ENCODE data around the gene PFKM.

PFKM gene

DNA sequence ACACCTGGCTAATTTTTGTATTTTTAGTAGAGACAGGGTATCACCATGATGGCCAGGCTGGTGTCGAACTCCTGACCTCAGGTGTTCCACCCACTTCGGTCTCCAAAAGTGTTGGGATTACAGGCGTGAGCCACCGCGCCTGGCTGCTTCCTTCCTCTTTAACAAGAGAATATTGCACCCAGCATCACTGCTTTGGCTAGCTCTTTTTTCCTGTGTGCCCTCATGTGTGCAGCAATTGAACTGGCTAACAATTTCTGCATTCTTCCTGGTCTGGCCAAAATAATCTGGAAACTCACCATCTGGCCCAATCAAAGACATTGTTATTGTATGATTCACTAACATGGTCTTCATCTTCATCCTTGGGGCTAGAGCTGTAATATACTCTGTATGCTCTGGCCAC lies 40.9 kb downstream of the PFKM start:
- no peak for DNase-seq

DNA sequence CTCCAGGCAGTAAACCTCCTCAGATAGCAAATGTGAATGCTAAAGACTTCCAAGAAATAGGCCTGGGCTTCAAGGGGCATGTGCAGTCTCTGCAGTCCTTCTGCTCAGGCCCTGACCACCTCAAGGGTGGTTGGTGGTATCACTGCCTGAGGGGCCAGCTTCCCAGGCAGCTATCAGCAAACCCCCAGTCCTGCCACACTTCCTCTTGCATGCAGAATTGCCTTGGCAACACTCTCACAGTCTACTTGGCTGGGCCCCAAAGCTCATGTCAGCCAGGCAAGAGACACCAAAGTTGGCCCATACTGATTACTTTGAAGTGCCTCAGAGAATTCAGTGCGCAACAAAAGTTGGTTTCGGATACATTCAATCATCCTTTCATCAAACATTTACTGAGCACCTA lies 41.6 kb downstream of the PFKM start:
- DNase-seq: no peak

DNA sequence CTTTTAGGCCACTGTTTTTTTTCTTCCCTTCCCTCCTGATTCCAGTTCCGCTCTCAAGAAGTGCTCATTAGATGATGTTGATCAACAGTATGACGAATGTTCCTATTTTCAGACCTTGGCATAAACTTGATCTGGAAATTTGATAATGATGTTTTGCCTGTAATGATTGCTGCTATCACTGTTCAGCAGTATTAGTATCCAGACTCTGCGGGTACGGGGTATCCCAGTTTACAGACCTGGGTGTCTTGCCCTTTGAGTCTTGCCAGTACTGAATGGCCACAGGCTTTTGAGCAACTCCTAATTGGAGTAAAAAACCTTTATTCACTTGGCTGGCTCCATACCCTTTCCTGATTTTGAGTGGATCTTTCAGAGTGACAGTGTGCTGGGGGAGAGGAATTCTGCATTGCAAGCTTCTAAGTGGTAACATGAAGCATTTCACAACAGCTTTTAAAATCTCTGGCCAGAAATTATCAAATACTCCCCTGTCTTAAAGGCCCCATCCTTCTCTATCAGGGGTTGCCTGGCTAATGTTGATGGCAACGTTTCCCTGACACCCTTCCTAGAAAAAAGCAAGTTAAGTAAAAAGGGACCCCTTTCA lies 44.1 kb downstream of the PFKM start:
- no peak for DNase-seq

DNA sequence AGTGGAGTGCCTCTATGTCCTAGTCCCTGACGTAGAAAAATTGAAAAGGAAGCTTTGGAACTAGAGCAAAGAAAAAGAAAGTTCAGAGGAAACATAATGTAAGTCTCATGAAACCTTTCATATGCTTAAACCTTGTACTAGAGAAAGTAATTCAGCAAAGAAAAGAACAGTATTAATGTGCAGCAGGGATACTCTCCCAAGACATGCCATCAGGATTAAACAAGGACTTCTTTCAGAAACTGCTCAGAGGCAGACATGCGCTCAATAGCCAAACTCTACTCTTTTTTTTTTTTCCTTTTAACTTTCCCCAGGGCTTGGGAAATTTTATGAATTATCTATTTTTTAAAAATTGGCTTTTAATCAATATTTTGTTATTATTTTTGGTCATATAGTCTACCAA lies 45.3 kb downstream of the PFKM start:
- no peak for DNase-seq

DNA sequence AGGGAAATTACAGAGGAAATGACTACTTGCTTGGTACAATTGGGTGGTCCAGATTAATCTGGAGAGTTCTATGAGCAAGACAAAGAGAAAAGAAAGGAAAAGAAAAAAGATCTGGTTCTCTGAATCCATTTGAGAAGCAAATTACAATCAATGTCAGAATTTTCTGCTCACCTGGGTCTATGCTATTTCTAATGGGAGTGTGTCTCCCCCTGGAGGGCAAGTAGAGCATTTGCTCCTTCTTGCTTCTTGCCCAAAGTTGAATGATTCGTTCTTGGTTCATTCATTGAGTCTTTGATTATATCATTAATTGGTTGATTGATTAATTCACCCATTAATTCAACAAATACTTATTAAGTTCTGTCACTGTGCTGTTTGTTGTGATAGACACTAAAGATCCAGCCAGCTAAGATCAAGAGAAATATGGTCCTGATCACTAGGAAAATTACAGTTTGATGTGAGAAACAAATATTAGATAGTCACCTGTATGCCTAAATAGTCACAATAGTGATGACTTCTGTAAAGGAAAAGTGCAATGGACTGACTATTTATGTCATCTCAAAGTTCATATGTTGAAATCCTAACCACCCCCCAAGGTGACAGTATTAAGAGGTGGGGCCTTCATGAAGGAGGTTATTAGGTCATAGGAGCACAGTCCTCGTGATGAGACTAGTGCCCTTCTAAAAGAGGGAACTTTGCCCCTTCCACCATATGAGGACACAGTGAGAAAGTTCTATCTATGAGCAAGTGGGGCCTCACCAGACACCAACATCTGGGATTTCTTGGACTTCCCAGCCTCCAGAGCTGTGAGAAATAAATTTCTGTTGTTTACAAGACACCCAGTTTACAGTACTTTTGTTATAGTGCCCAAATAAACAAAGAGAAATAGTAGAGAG lies 46.2 kb downstream of the PFKM start:
- no peak for DNase-seq

DNA sequence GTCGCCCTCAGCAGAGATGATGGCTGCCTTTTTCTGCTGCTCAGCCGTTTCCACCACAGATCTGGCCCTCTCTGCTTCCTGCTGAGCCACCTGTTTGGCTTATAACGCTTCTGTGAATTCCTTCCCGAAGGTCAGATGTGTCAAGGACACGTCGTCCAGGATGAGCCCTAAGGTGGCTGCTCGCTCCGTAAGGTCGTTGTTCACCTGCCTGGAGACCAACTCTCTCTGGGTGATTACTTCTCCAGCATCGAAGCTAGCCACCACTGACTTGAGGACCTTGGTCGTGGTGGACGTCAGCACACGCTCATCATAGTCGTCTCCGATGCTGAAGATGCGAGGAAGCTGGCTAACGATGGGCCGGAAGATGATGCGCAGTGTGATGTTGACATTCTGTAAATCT lies 49.8 kb downstream of the PFKM start:
- no peak for DNase-seq

DNA sequence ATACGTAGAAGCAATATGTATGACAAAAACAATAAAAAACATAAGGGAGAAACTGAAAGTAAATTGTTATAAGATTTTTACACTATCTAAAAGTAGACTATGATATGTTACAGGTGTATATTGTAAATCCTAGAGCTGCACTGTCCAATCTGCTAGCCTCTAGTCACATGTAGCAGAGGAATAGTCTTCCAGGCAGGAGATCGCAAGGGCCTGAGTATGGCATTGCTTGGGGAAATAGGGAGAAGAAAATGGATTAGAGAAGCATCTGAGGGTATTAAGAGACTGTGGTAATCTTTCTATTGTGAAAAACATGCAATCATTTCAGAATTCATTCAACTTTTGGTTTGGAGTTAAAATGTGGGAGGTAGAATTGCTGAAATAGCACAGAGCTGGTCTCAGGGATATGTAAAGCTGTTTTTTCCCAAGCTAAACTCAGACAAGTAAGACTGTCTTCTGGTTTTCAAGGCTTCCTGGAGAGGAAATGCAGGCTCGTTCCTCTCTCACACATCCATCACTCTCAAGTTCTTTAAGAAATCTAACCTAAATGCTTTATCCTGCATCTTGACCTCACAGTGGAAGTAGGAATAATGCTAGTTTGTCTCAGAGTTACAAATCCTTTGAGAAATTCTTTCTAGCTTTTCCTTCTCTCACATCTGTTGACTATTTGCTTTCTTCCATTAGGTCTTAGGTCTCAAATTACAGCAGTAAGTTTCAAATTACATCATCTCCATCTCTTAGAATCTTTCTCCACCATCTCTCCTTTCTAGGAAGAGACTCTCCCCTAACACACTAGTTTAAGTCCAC lies 56.7 kb downstream of the PFKM start:
- DNase-seq: no peak

DNA sequence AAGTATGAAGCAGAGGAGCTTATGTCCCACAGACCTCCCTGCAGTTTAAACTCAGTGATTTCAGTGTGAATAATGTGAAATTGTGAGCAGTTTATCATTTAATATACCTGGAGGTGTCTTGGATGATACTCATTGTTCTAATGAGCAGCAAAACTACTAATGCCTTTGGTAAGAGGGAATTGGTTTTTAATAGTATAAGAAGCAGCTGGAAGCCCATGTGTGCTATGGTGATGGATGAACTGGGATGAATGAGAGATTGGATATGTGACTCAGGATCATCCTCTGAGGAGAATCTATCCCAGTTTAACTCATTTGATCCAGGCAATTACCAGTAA lies 57.2 kb downstream of the PFKM start:
- DNase-seq: no peak

DNA sequence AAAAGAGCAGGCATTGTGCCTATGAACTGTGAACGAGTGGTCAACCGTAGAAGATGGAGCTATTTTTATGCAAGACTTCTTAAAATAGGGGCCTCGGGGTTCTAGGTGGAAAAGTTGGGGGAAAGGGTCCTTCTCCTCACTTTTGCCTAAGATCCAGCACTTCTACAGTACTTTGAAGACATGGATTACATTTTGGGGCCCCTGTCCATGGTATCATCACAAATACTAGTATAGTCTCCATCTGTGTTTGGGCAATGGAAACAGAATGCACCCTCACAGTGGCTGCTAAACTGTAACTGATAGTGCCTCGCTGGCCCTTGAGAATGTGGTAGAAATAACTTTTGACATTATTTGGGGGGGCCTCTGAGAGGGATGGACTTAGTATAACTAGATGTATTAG lies 58.8 kb downstream of the PFKM start:
- no peak for DNase-seq

DNA sequence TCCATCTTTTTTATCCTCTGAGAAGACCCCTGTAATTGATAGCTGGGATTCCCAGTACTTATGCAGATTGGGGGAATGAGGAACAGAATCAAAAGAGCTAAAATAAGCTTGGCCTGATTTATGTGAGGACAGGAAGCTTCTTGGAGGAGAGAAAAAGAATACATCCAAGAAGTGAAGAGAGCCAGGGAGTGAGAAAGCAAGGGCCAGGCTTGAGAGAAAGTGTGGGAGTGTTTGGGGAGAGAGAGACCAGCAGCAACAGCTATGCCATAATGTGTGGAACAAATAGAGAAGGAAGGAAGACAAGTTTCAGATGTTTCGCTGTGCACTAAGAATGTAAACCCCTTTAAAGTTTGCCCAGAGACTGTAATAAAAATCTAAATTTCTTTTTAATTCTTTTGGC lies 60.3 kb downstream of the PFKM start:
- no peak for DNase-seq

DNA sequence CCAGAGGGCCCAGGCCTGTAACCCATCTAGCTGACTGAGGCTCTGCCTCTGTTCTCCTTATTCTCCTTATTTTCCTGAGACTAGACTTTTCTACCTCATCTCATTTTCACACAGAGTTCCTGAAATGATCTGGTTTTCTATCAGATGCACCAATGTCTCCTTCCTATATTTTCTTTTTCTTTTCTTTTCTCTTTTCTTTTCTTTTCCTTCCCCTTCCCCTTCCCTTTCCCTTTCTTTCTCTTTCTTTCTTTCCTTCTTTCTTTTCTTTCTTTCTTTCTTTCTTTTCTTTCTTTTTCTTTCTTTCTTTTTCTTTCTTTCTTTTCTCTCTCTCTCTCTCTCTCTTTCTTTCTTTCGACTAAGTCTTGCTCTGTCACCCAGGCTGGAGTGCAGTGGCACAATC lies 61.3 kb downstream of the PFKM start:
- DNase-seq: no peak

DNA sequence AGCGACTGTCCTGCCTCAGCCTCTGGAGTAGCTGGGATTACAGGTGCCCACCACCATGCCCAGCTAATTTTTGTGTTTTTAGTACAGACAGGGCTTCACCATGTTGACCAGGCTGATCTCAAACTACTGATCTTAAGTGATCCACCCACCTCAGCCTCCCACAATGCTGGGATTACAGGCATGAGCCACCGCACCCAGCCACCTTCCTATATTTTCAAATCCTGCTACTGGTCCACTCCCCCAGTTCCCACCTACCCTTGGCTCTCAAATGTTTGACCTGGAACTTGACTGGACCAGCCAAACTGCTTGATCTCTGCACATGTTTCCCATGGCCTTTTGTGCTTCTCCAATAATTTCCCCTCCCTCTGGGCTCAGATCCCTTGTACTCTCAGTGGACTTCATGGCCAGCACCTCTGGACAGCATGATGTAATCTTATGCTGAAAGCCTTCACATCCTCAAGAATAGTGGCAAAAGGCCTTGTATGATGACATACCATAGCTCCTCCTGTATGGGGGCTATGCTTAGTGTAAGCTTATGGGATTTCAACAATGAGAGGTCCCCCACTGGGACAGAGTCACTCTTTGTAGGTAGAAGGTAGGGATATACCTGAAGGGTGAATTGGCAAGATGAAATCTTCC lies 61.8 kb downstream of the PFKM start:
- no peak for DNase-seq

DNA sequence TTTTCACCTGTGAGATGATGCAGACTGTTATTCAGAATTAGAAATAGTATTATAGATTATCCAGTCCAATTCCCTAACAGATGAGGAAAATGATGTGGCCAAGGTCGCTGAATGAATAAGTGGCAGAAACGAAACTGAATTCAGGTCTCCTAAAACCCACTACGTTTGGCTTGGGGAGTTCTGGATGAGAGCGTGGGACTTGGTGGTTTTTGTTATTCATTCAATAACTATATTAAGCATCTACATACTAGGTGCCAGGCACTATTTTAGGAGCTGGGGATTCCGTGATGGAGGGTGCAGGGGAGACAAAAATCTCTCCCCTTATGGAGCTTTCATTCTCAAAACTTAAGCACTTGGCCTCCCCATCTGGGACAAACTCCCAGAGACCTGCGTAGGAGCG lies 63.5 kb downstream of the PFKM start:
- no peak for DNase-seq

DNA sequence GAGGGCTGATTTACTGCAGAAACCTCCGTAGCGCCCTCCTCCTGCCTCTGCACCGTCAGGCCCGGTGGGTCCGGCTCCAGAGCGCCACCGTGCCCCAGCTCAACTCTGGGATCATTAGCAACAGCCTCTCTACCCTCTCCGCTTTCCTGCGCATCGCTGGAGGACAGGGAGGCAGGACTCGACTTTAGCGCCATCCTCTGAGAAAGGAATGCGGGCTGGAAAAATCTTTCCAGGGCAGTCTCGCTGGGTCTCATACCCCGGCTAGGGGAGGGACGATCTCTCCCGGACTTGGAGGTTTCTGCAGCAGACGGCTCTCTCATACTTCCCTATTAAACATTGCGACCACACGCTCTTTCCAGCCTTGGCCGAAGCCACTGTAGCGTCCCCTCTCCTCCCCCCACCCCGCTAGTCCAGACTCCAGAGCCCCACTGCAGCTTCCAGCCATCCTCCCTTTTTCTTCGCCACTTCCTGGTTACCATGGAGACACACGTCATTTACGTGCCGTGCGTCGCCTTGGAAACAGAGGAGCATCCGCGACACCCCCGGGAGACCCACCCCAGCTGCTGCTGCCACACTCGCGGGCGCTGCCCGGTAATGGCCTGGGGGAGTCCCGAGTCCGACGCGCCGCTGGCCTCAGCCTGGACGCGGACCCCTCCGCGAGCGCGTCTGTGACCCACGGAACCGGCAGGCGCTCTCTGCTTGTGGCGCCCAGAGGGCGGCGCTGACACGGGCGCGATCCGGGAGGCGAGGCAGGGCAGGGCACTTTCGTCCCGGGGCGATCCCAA lies 64.1 kb downstream of the PFKM start, which contains the start of gene CCDC184:
TSS of gene CCDC184 (plus strand) at position 554 of the 785 bp plus-strand sequence. CDS start 479 bp downstream, outside the sequence.
- no peak for DNase-seq

DNA sequence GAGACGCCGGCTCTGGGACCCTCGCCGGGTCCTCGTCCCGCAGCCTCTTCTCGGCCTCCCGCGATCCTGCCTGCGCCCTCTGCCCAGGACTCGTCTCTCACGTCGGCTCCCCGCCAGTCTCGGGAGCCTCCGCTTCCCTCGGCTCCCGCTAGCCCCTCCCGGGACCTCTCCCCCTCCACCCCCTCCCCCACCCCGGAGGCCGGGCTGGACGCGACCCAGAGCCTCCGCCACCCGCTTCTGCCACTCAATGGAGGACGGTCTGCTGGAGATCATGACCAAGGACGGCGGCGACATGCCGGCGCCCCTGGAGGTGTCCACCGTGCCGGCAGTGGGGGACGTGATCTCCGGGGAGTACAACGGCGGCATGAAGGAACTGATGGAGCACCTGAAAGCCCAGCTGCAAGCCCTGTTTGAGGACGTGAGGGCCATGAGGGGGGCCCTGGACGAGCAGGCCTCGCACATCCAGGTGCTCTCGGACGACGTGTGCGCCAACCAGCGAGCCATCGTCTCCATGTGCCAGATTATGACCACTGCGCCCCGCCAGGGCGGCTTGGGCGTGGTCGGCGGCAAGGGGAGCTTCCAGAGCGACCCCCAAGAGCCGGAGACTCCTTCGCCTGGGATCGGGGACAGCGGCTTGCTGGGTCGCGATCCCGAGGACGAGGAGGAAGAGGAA lies 64.8 kb downstream of the PFKM start:
- no peak for DNase-seq

DNA sequence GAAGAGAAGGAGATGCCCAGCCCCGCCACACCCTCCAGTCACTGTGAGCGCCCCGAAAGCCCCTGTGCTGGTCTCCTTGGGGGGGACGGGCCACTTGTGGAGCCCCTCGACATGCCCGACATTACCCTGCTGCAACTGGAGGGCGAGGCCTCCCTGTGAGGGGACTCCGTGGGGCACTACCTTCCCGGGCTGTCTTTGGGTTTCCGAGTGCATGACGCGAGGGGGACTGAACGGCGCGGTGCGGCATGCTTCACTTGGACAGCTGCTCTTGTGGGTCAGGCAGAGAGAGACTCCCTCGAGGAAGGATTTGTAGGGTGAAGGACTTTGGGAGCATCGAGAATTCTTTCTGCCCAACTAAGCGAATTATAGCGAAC lies 65.4 kb downstream of the PFKM start:
- DNase-seq: no peak

DNA sequence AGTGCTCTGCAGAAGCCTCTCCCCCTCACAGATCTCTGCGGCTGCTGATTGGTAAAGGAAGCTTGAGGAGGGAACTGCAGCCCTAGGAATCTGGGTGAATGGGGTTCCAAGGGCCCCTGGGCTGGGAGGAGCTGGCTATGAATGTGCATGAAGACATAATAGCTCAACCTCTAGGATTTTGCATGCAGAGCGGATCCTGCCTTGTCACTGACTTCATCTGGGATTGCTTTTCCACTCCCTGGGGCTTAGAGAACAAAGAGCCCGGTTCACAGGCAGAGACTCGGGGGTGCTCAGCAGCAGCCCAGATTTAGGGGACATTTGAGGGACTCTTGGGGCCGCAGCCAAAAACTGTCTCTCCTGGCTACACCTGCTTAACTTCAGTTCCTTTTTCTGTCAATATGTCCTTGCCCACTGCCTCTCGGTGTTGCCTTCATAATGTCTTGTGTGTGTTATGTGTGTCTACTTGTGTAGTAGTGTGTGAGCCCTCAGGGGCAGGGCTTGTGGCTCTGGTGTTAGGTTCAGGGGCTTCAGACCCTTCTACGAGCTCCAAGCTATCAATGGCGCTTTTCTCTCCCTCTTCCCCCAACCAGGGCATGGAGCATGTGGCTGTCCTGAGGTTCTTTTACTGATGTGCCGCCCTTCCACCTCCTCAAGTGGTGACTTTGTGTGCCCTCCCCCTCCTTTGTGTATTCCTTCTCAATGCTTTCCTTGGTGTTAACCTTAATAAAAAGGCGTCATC lies 66.2 kb downstream of the PFKM start:
- no peak for DNase-seq

DNA sequence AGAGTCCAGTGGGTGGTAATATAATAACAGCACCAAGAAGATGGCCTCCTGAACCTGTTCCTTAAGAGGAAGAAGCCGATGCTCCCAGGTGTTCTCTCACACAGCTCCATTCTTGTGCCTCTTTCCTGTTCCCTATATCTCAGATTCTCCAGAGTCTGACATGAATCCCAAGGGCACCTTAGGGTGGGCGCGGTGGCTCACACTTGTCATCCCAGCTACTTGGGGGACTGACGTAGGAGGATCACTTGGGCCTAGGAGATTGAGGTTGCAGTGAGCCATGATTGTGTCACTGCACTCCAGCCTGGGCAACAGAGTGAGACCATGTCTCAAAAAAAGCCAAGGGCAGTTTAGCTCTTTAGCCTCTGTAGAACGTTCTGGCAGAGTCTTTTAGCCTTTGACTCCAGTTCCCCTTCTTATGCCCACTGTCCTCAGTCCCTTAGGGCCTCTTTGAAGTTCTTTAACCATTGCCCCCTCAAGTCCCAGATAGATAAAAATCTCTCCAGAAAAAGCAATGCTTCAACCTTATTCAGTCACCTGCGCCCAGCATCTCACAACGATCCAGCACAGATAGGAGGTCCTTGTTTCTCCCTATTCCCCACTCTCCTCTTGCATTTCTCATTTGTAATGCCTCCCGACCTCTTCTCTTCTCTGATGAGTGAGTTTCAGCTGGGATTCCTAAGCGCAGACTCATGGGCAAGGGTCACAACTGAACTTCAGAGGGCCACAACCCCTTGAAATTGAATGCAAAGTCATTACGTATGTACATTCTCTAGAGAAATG lies 68.9 kb downstream of the PFKM start:
- no peak for DNase-seq

DNA sequence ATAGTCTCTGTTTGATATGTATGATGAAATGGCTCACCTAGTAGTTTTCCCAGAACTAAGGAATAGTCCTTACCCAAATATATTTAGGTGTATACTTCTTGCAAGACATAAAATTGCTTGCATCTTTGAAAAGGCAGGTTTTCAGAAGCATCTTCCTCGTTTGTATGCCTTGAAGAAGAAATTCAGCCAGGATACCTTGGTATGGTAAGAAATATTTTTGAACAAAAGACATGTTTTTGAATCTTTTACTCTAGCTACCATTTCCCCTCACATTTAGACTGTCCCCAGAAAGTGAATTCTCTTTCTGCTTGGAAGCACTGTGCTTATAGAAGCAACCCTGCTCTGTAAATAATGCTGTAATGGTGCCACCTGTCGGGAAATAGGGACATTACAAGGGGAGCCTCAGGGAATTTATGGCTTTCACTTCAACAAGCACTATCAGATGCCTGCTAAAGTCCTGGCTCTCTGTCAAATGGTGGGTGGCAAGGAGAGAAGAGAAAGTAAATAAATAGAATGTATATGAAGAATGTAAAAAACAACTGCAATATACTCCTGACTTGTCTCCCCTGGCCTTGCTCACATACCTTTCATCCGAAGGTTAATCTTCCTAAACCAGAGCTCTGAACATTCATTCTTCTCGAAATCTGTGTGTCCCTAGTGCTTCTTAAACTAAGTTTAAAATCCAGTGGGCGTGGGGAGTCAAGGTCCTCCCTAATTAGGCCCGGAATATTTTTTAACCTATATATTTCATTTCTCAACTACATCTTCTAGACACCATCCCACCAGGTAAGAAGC lies 70.4 kb downstream of the PFKM start:
- no peak for DNase-seq

DNA sequence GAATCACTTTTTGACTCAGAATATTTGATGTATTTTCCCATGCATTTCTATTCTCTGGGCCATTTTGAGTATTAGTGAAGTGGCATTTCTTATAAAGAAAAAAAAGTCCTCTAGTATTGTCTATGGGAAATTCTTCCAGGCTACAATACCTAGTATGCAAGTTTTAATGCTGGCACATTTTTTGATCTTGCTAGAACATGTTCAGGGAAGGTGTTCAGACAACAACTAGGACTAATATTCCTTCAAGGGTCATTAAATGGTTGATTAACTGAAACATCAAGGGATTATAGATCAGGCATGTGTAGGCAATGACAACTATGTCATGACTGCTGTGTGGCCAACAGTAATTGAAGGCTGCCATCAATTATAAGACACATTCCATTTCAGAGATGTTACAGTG lies 71.9 kb downstream of the PFKM start:
- DNase-seq: no peak

All from SIG-M5 (cell line).